Middle frontal gyrus (tissue), 1 donor: ENCODE data around the gene STK24.

Experiments
- DNase-seq: peaks from one replicate; pipeline ENCODE4 v3.0.0-alpha.2; 2015; ENCODE audit warnings: low spot score; ENCODE audit errors: extremely low spot score

The STK24 gene

GRCh38 chr13:98475522-98475921, 101.4 kb downstream of the STK24 start:
- DNase-seq, result no peak

- DNase-seq, result no peak
Observed at GRCh38 chr13:98474761-98475160, 102.1 kb downstream of the STK24 start.

GRCh38 chr13:98474292-98474691, 102.6 kb downstream of the STK24 start:
- DNase-seq, result no peak

GRCh38 chr13:98473788-98474144, 103.1 kb downstream of the STK24 start:
- DNase-seq, result no peak

GRCh38 chr13:98473135-98473787, 103.6 kb downstream of the STK24 start:
- DNase-seq, result no peak

GRCh38 chr13:98471934-98472333, 105.0 kb downstream of the STK24 start:
- DNase-seq, result no peak

GRCh38 chr13:98470920-98471319, 106.0 kb downstream of the STK24 start:
- no peak for DNase-seq

- DNase-seq, result no peak
Observed at GRCh38 chr13:98468929-98469328, 108.0 kb downstream of the STK24 start.

- no peak for DNase-seq
Observed at GRCh38 chr13:98468361-98468760, 108.5 kb downstream of the STK24 start.

- no peak for DNase-seq
Observed at GRCh38 chr13:98467263-98467985, 109.5 kb downstream of the STK24 start.

GRCh38 chr13:98466634-98467236, 110.2 kb downstream of the STK24 start:
- DNase-seq, result no peak

- no peak for DNase-seq
Observed at GRCh38 chr13:98462946-98463345, 114.0 kb downstream of the STK24 start.

- no peak for DNase-seq
Observed at GRCh38 chr13:98462241-98462882, 114.5 kb downstream of the STK24 start.

GRCh38 chr13:98461486-98462240, 115.2 kb downstream of the STK24 start:
- DNase-seq, result no peak

- DNase-seq, result no peak
Observed at GRCh38 chr13:98460516-98460915, 116.4 kb downstream of the STK24 start.

GRCh38 chr13:98459721-98460370, 117.1 kb downstream of the STK24 start:
- DNase-seq, result no peak

GRCh38 chr13:98459171-98459681, 117.7 kb downstream of the STK24 start:
- DNase-seq, result no peak

GRCh38 chr13:98458431-98458830, 118.5 kb downstream of the STK24 start:
- no peak for DNase-seq

- no peak for DNase-seq
Observed at GRCh38 chr13:98457053-98457452, 119.9 kb downstream of the STK24 start.

GRCh38 chr13:98456413-98456845, 120.5 kb downstream of the STK24 start:
- no peak for DNase-seq
